ENCODE results near the gene WDR44. TPM values are rescaled to one million over a fixed set of nuclear protein-coding genes. Genes with fewer than 3 reads are reported as not detected.

WDR44 gene
- total and polyA plus RNA-seq, 2 of the 13 experiments (the other 11 are each of a cell fraction or from before 2014, with no cell fraction given), result 2.2 to 4.3 TPM

DNA sequence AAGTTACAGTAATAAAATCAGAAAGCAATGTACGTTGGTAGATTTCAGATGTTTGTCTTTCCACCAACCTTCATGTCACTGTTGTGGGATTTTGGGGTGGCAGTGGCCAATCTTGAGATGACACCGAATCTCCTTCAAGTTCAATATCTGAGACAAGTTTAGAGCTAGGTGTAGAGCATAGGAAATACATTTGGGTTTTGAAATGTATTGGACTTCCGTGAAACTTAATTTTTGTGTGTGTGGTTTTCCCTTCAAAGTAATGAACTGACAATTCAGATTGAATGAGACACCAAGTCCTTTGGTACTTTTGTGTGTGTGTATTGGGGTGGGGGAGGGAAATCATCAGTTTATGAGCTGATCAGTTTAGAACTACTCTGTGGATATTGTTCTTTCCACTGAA lies 1.8 kb downstream of the WDR44 start:
- Histone ChIP-seq H3K4me2 (ENCODE audit: low read depth, low read length) (peak overlapping the region; percentile 73), H3K36me3 (replicated peaks in 1 of 2; ENCODE audit: control insufficient read depth in 1 of 2, insufficient read depth in 2 of 2, low read length in 2 of 2) (no peaks in the 10 kb centered on the region), H3K4me3 (replicated peaks in 1 of 3; ENCODE audit: insufficient read depth in 1 of 3, low read depth in 2 of 3, low read length in 3 of 3) (peak overlapping the region; percentile 73 to 84 (median 75); a peak in 5 of 6 replicates), H3K9ac (ENCODE audit: insufficient read depth, low read depth, low read length) (peak overlapping the region; percentile 79), H3K79me2 (ENCODE audit: insufficient read depth, low read length) (peaks cover 39% of the 10 kb centered on the region), H4K20me1 (ENCODE audit: insufficient read depth, low read length) (no peaks in the 10 kb centered on the region), H2AFZ (ENCODE audit: low read length) (no peak overlapping the region), H3K4me1 (ENCODE audit: insufficient read depth, low read length) (peaks cover 14% of the 10 kb centered on the region), H3K9me3 (ENCODE audit: low read length) (no peaks in the 10 kb centered on the region), H3K27ac (ENCODE audit: extremely low read length, insufficient read depth, low read length) (no peak overlapping the region), H3K27me3 (ENCODE audit: control insufficient read depth in 1 of 2, insufficient read depth in 2 of 2, low read length in 2 of 2) (no peaks in the 10 kb centered on the region; a peak in 1 of 5 replicates)
- ChIA-PET CTCF (ENCODE audit: low intra/inter-chr PET ratio, low total read pairs) (no interaction called here), POLR2A (no interaction called here)
- in situ Hi-C loops (cut with HindIII; ENCODE audit: extremely low pct_ligation_motif_present, low pct_unique_long_range_greater_than_20kb) (no loop called here), intact Hi-C loops (cut with micrococcal nuclease; ENCODE audit: unreplicated experiment) (no loop called here)
- no TSS peak for BruUV-seq (replicated peaks)
- FAIRE-seq, result no peak
- no peak for DNase-seq (ENCODE audit: low spot score)
- 9% methylated on average over 3 of the region's 3 CpGs for WGBS (ENCODE audit: low lambda C conversion rate)
- ATAC-seq, result no peak
- TF ChIP-seq SNAI1 (CRISPR knock-in tag; IDR thresholded peaks at IDR 0.05; ENCODE audit: borderline replicate concordance) (no peak), NFRKB (IDR thresholded peaks at IDR 0.05) (no peak), ZNF766 (CRISPR knock-in tag; IDR thresholded peaks at IDR 0.05; ENCODE audit: borderline replicate concordance) (no peak), ZNF207 (IDR thresholded peaks at IDR 0.05; ENCODE audit: borderline replicate concordance) (no peak), GZF1 (CRISPR knock-in tag; IDR thresholded peaks at IDR 0.05) (no peak), SMYD3 (CRISPR knock-in tag; IDR thresholded peaks at IDR 0.05) (no peak), U2AF2 (IDR thresholded peaks at IDR 0.05; ENCODE audit: low read depth, low read length) (no peak), PRPF4 (IDR thresholded peaks at IDR 0.05; ENCODE audit: low read depth, low read length, poor library complexity, severe bottlenecking) (no peak), ZNF619 (CRISPR knock-in tag; IDR thresholded peaks at IDR 0.05) (no peak), SP140L (CRISPR knock-in tag; IDR thresholded peaks at IDR 0.05; ENCODE audit: borderline replicate concordance) (no peak), SALL2 (CRISPR knock-in tag; IDR thresholded peaks at IDR 0.05) (no peak), BCL6 (CRISPR knock-in tag; IDR thresholded peaks at IDR 0.05) (no peak), ZNF790 (CRISPR knock-in tag; IDR thresholded peaks at IDR 0.05; ENCODE audit: borderline replicate concordance) (no peak)
- TF ChIP-seq, protein P1, sequence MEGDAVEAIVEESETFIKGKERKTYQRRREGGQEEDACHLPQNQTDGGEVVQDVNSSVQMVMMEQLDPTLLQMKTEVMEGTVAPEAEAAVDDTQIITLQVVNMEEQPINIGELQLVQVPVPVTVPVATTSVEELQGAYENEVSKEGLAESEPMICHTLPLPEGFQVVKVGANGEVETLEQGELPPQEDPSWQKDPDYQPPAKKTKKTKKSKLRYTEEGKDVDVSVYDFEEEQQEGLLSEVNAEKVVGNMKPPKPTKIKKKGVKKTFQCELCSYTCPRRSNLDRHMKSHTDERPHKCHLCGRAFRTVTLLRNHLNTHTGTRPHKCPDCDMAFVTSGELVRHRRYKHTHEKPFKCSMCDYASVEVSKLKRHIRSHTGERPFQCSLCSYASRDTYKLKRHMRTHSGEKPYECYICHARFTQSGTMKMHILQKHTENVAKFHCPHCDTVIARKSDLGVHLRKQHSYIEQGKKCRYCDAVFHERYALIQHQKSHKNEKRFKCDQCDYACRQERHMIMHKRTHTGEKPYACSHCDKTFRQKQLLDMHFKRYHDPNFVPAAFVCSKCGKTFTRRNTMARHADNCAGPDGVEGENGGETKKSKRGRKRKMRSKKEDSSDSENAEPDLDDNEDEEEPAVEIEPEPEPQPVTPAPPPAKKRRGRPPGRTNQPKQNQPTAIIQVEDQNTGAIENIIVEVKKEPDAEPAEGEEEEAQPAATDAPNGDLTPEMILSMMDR (CRISPR knock-in tag; IDR thresholded peaks at IDR 0.05), result no peak
- TF ChIP-seq, protein P2, sequence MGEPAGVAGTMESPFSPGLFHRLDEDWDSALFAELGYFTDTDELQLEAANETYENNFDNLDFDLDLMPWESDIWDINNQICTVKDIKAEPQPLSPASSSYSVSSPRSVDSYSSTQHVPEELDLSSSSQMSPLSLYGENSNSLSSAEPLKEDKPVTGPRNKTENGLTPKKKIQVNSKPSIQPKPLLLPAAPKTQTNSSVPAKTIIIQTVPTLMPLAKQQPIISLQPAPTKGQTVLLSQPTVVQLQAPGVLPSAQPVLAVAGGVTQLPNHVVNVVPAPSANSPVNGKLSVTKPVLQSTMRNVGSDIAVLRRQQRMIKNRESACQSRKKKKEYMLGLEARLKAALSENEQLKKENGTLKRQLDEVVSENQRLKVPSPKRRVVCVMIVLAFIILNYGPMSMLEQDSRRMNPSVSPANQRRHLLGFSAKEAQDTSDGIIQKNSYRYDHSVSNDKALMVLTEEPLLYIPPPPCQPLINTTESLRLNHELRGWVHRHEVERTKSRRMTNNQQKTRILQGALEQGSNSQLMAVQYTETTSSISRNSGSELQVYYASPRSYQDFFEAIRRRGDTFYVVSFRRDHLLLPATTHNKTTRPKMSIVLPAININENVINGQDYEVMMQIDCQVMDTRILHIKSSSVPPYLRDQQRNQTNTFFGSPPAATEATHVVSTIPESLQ (CRISPR knock-in tag; conservative IDR thresholded peaks at IDR 0.05), result no peak
- TF ChIP-seq, protein P3, sequence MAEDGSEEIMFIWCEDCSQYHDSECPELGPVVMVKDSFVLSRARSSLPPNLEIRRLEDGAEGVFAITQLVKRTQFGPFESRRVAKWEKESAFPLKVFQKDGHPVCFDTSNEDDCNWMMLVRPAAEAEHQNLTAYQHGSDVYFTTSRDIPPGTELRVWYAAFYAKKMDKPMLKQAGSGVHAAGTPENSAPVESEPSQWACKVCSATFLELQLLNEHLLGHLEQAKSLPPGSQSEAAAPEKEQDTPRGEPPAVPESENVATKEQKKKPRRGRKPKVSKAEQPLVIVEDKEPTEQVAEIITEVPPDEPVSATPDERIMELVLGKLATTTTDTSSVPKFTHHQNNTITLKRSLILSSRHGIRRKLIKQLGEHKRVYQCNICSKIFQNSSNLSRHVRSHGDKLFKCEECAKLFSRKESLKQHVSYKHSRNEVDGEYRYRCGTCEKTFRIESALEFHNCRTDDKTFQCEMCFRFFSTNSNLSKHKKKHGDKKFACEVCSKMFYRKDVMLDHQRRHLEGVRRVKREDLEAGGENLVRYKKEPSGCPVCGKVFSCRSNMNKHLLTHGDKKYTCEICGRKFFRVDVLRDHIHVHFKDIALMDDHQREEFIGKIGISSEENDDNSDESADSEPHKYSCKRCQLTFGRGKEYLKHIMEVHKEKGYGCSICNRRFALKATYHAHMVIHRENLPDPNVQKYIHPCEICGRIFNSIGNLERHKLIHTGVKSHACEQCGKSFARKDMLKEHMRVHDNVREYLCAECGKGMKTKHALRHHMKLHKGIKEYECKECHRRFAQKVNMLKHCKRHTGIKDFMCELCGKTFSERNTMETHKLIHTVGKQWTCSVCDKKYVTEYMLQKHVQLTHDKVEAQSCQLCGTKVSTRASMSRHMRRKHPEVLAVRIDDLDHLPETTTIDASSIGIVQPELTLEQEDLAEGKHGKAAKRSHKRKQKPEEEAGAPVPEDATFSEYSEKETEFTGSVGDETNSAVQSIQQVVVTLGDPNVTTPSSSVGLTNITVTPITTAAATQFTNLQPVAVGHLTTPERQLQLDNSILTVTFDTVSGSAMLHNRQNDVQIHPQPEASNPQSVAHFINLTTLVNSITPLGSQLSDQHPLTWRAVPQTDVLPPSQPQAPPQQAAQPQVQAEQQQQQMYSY (CRISPR knock-in tag; IDR thresholded peaks at IDR 0.05), result no peak
- TF ChIP-seq, protein P4, sequence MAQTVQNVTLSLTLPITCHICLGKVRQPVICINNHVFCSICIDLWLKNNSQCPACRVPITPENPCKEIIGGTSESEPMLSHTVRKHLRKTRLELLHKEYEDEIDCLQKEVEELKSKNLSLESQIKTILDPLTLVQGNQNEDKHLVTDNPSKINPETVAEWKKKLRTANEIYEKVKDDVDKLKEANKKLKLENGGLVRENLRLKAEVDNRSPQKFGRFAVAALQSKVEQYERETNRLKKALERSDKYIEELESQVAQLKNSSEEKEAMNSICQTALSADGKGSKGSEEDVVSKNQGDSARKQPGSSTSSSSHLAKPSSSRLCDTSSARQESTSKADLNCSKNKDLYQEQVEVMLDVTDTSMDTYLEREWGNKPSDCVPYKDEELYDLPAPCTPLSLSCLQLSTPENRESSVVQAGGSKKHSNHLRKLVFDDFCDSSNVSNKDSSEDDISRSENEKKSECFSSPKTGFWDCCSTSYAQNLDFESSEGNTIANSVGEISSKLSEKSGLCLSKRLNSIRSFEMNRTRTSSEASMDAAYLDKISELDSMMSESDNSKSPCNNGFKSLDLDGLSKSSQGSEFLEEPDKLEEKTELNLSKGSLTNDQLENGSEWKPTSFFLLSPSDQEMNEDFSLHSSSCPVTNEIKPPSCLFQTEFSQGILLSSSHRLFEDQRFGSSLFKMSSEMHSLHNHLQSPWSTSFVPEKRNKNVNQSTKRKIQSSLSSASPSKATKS (CRISPR knock-in tag; IDR thresholded peaks at IDR 0.05), result no peak

All from HepG2 (cell line).